ENCODE data around the gene CPNE2.

Gene CPNE2

DNA sequence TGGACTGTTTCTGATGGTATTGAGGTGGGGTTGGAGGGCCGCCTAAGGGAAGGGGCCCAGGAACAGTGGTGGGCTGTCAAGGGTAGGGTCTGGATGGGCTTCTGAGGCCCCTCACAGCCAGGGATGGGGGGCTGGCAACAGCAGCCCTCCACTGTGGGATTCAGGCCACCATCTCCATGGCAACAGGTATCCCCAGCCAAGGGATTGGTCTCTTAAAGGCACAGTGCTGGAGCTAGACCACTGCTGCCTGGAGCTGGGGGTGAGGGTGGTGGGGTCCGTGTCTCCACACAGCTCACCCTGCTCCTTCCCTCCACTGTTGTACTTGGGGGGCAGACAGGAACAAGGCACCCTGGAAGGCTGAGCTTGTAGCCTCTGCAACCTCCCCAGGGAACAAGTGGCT is 51.6 kb downstream of the CPNE2 start:
- TF ChIP-seq SIN3A (IDR thresholded peaks at IDR 0.05; ENCODE audit: borderline replicate concordance, insufficient read depth, low read length) (no peak), TAF1 (IDR thresholded peaks at IDR 0.05; ENCODE audit: borderline replicate concordance, insufficient read depth, low read length) (no peak), POLR2AphosphoS5 (IDR thresholded peaks at IDR 0.05; ENCODE audit: low read depth, low read length) (no peak), FOXP2 (optimal IDR thresholded peaks at IDR 0.05; ENCODE audit: borderline replicate concordance, extremely low read depth, extremely low read length, insufficient read depth) (no peak)
- TF ChIP-seq, protein P1, sequence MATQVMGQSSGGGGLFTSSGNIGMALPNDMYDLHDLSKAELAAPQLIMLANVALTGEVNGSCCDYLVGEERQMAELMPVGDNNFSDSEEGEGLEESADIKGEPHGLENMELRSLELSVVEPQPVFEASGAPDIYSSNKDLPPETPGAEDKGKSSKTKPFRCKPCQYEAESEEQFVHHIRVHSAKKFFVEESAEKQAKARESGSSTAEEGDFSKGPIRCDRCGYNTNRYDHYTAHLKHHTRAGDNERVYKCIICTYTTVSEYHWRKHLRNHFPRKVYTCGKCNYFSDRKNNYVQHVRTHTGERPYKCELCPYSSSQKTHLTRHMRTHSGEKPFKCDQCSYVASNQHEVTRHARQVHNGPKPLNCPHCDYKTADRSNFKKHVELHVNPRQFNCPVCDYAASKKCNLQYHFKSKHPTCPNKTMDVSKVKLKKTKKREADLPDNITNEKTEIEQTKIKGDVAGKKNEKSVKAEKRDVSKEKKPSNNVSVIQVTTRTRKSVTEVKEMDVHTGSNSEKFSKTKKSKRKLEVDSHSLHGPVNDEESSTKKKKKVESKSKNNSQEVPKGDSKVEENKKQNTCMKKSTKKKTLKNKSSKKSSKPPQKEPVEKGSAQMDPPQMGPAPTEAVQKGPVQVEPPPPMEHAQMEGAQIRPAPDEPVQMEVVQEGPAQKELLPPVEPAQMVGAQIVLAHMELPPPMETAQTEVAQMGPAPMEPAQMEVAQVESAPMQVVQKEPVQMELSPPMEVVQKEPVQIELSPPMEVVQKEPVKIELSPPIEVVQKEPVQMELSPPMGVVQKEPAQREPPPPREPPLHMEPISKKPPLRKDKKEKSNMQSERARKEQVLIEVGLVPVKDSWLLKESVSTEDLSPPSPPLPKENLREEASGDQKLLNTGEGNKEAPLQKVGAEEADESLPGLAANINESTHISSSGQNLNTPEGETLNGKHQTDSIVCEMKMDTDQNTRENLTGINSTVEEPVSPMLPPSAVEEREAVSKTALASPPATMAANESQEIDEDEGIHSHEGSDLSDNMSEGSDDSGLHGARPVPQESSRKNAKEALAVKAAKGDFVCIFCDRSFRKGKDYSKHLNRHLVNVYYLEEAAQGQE (IDR thresholded peaks at IDR 0.05; ENCODE audit: insufficient read depth in 1 of 2, low read depth in 2 of 2, low read length in 2 of 2) = no peak

DNA sequence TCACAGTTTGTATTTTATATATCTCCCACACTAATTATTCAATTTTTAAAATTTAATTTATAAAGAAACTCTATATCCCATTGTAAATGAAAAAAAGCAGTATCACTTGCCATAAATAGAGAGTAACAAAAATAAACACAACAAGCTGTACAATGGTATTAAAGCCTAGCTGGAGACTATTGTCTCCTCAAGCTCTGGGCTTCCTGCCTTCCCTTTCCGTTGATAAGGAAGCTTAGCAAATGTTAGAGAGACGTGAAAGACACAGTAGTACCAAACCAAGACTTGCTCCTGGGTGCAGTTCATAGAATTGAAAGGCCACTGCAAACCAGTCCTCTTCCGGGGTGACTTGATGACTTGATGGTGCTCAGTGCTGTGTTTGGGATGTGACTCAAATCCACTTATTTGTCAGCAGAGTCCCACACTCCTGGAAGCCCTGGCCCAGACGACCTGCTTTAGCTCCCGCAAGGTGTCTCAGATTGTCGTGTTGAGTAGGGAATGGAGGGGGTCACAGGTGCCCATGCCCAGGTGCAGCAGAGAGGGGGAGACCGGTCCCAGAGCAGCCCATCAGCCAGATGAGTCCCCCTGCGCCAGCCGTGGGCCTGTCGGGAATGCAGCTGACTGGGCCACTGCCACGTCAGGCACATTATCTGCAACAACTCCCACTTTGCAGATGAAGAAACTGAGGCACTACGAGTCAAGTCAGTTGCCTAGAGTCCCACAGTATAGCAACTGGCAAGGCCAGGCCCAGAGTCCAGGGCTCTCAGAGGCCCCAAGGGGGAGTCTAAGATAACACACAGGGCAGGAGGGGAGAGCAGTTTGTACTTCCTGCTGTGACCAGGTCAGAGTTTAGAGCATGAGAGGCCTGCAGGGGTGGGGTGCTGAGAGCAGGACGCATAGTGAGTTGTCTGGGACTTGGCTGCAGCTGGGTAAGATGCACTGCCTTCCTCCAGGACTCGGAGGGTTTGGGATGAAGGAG is 53.0 kb downstream of the CPNE2 start:
- no peak for TF ChIP-seq SIN3A (IDR thresholded peaks at IDR 0.05; ENCODE audit: borderline replicate concordance, insufficient read depth, low read length)
- TF ChIP-seq, protein P1 (IDR thresholded peaks at IDR 0.05; ENCODE audit: insufficient read depth in 1 of 2, low read depth in 2 of 2, low read length in 2 of 2) = no peak

DNA sequence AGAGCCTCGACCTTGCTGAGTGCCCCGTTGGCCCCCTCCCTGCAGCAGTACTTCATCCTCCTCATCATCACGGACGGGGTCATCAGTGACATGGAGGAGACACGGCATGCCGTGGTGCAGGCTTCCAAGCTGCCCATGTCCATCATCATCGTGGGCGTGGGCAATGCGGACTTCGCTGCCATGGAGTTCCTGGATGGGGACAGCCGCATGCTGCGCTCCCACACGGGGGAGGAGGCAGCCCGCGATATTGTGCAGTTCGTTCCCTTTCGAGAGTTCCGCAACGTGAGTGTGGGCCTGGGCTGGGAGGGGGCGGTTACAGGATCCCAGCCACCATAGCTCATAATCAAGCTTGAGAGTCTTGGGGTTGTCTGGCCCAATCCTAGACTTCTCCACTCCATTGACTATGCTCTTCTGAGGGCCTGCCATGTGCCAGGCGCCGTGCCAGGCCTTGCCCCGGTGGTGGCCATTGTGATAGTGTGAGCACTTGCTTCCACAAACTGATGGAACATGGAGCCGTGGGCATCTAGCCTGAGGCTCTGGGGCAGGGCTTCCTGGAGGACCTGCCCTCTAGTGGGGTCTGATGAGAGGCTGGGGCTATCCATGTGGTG is 53.8 kb downstream of the CPNE2 start:
- TF ChIP-seq FOXP2 (optimal IDR thresholded peaks at IDR 0.05; ENCODE audit: borderline replicate concordance, extremely low read depth, extremely low read length, insufficient read depth) = no peak
- TF ChIP-seq, protein P1 (IDR thresholded peaks at IDR 0.05; ENCODE audit: insufficient read depth in 1 of 2, low read depth in 2 of 2, low read length in 2 of 2) = no peak
- no peak for TF ChIP-seq POLR2AphosphoS5 (IDR thresholded peaks at IDR 0.05; ENCODE audit: low read depth, low read length)
- no peak for TF ChIP-seq TAF1 (IDR thresholded peaks at IDR 0.05; ENCODE audit: borderline replicate concordance, insufficient read depth, low read length)
- no peak for TF ChIP-seq SIN3A (IDR thresholded peaks at IDR 0.05; ENCODE audit: borderline replicate concordance, insufficient read depth, low read length)

DNA sequence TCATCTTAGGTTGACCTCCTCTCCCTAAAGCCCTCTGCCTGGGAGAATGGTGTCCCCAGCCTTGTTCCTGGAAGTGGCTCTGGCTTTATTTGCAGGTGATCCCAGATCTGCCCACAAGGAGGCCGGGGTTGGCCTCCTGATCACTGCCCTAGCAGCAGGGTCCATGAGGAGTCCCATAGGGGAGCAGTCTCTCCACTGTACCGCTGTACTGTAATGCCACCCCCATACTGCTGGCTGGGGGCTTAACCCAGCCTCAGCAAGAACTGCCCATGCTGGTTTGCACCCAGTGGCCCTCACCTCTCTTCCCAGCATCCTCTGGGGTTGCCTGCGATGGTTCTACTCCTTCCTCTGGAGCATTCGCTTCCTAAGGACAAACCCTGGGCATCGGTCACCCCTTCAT is 54.4 kb downstream of the CPNE2 start:
- TF ChIP-seq POLR2AphosphoS5 (IDR thresholded peaks at IDR 0.05; ENCODE audit: low read depth, low read length) (no peak), FOXP2 (optimal IDR thresholded peaks at IDR 0.05; ENCODE audit: borderline replicate concordance, extremely low read depth, extremely low read length, insufficient read depth) (no peak)

DNA sequence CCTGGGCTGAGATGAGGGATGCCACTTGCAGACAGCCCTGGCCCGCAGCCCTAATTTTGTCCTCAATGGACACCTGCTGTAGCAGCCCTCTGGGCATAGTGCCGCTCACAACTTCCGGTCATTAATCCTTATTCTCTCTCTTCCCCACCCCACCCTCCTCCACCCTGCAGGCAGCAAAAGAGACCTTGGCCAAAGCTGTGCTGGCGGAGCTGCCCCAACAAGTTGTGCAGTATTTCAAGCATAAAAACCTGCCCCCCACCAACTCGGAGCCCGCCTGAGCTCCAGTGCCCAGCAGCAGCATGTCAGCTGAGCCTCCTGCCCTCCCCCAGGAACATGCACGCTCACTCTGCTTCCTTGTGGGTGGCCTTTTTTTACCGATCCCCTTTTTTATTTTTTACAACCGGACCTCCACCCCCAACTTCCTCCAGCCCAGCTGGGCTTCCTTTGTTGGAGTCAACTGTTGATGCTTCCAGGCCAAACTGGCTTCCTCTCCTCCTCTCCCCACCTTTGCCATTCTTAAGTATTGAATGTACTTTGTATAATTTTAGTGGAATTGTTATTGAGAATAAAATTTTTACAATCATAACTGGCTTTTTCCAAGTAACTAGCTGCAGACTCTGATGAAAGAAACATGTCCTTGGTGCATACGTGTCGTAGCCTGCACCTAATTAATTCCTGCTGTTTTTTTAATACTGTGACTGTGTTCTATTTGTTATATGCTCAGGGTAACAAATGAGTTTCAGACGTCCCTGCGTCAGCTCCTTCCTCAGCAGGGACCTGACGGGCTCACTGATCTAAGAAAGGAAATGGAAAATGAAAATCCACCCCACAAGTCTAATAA is 55.2 kb downstream of the CPNE2 start:
- TF ChIP-seq SIN3A (IDR thresholded peaks at IDR 0.05; ENCODE audit: borderline replicate concordance, insufficient read depth, low read length) = no peak
- TF ChIP-seq POLR2AphosphoS5 (IDR thresholded peaks at IDR 0.05; ENCODE audit: low read depth, low read length) = no peak
- TF ChIP-seq TAF1 (IDR thresholded peaks at IDR 0.05; ENCODE audit: borderline replicate concordance, insufficient read depth, low read length) = no peak
- TF ChIP-seq FOXP2 (optimal IDR thresholded peaks at IDR 0.05; ENCODE audit: borderline replicate concordance, extremely low read depth, extremely low read length, insufficient read depth) = peak; percentile 29

Data from PFSK-1 (cell line).